ENCODE results near the gene ENTPD1.
"Not testable (repeated sequence)": the region's sequence is repeated elsewhere in the genome, so short reads cannot be mapped to it uniquely, and the experiment has no call there.

The ENTPD1 gene, protein sequence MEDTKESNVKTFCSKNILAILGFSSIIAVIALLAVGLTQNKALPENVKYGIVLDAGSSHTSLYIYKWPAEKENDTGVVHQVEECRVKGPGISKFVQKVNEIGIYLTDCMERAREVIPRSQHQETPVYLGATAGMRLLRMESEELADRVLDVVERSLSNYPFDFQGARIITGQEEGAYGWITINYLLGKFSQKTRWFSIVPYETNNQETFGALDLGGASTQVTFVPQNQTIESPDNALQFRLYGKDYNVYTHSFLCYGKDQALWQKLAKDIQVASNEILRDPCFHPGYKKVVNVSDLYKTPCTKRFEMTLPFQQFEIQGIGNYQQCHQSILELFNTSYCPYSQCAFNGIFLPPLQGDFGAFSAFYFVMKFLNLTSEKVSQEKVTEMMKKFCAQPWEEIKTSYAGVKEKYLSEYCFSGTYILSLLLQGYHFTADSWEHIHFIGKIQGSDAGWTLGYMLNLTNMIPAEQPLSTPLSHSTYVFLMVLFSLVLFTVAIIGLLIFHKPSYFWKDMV

DNA sequence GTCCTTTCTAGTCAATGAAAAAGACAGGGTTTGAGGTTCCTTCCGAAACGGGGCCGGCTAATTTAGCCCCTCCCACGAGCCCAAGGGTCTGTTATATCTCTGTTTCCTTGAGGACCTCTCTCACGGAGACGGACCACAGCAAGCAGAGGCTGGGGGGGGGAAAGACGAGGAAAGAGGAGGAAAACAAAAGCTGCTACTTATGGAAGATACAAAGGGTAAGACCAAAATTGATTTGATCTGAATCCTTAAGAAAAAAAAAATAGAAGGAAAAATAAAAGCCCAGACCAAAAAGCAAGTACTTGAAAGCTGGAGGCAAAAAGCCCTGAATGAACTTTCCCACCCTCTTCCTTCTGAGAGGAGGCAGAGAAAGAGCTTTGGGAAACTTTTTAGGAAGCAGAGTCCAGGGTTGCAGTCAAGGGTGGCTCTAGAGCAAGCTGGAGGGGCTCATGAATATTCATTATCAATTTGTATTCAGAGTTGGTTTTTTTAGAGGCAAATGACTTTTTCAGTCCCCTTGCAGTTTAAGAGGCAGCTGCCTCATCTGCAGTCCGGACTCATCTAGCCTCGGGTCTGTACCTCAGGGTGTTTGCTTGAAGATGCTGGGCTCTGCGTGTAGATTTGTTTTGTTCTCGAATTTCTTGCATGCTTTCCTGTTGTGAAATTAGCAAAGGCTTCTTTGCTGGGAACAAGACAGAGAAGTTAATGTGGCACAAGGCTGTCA is at the start of gene ENTPD1:
ENTPD1 (plus strand) TSS at position 123 of the 721 bp plus-strand sequence; CDS start at position 200, 77 bp downstream.
- TF ChIP-seq, protein P1, sequence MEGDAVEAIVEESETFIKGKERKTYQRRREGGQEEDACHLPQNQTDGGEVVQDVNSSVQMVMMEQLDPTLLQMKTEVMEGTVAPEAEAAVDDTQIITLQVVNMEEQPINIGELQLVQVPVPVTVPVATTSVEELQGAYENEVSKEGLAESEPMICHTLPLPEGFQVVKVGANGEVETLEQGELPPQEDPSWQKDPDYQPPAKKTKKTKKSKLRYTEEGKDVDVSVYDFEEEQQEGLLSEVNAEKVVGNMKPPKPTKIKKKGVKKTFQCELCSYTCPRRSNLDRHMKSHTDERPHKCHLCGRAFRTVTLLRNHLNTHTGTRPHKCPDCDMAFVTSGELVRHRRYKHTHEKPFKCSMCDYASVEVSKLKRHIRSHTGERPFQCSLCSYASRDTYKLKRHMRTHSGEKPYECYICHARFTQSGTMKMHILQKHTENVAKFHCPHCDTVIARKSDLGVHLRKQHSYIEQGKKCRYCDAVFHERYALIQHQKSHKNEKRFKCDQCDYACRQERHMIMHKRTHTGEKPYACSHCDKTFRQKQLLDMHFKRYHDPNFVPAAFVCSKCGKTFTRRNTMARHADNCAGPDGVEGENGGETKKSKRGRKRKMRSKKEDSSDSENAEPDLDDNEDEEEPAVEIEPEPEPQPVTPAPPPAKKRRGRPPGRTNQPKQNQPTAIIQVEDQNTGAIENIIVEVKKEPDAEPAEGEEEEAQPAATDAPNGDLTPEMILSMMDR (IDR thresholded peaks at IDR 0.05; ENCODE audit: borderline replicate concordance, insufficient read depth, low read depth, low read length), result no peak

DNA sequence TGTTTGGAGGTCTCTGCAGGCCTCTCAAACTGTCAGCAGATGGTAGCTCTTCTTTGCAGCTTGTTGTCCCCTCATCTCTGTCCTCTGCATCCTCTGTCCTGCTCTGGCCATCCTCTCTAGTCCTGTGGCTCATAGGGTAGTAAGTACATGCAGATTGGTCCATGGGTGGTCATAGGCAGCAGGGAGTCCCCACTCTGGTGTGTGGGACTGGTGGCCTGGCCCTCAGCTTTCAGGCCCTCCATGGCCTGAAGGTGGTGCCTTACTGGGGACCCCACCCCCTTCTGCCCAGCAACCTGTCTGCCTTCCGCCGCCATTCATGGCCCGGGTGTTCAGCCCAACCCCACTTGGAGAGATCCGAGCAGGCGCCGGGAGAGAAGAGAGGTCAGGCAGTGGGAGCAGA is 49.4 kb upstream of the ENTPD1 start:
- TF ChIP-seq, protein P1 (IDR thresholded peaks at IDR 0.05; ENCODE audit: borderline replicate concordance, insufficient read depth, low read depth, low read length), result no peak

More for the DNA sequence above, at the start of gene ENTPD1:
- peak within 1 kb of the TSS; percentile 75 for H3K4me3 ChIP-seq (ENCODE audit: low read depth, low read length)

DNA sequence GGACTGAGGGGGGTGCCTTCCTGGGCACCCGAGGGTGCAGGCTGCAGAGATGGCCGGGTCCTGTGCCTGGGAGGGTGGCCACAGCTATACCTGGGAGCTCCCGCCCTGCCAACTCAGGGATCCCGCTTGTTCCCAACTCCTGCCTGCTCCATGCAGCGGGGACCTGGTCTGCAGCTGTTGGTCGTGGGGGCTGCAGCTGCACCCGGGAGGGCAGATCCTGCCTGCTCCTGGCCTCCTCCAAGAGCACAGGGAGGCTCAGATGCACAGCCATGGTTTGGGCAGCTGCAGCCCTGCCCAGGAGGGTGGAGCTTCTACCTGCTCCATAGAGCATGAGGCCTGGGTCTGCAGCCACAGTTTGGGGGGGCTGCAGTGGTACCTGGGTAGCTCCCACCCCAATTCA is 49.0 kb upstream of the ENTPD1 start:
- H3K4me3 ChIP-seq (ENCODE audit: low read depth, low read length), result no peak overlapping the region
- TF ChIP-seq, protein P1 (IDR thresholded peaks at IDR 0.05; ENCODE audit: borderline replicate concordance, insufficient read depth, low read depth, low read length), result no peak

More for the DNA sequence above, 49.4 kb upstream of the ENTPD1 start:
- H3K4me3 ChIP-seq (ENCODE audit: low read depth, low read length), result no peak overlapping the region

DNA sequence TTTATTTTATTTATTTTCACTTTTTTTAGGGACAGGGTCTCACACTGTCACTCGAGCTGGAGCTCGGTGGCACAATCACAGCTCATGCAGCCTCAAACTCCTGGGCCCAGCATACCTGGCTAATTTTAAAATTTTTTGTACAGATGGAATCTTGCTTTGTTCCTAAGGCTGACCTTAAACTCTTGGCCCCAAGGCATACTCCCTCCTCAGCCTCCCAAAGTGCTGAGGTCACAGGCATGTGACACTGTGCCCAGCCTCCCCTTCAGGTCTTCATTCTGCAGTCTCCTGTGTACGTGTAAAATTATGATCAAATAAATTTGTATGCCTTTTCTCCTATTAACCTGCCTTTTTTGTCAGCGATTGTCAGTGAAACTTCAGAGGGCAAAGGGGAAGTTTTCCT is 44.5 kb upstream of the ENTPD1 start:
- H3K4me3 ChIP-seq (ENCODE audit: low read depth, low read length), result no peak overlapping the region
- TF ChIP-seq, protein P1 (IDR thresholded peaks at IDR 0.05; ENCODE audit: borderline replicate concordance, insufficient read depth, low read depth, low read length), result no peak

DNA sequence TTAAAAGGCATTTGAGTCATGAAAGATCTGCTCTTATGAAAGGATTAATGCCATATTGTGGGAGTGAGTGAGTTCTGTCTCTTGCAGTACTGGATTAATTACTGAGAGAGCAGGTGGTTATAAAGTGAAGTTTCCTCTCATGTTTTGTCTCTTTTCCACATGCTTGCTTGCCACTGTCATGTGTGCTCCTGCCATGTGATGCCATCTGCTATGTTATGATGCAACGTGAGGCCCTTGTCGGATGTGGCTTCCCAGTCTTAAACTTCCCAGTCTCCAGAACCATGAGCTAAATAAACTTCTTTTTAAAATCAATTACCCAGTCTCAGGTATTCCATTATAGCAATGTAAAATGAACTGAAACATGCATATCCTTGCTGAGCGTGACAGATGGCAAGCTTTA is 39.5 kb upstream of the ENTPD1 start:
- H3K4me3 ChIP-seq (ENCODE audit: low read depth, low read length), result no peak overlapping the region
- TF ChIP-seq, protein P1 (IDR thresholded peaks at IDR 0.05; ENCODE audit: borderline replicate concordance, insufficient read depth, low read depth, low read length), result no peak

DNA sequence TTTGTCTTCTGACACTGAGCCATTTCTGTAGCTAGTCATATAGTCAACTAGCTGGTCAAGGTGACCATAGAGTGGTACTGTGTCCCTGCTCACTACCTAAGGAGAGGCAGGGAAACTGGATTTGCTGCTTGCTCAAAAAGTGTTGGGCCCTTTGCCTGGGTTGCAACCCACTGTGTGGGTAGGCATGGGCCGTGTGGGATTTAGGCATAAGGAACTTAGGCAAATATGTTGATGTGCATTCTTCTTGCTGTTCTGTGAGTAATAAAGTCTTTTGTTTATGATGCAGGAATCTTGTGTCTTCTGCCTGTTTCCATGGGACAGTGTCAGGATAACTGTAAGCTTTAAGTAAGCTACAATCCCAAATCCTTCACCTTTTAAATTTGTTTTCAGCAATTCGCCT is 39.1 kb upstream of the ENTPD1 start:
- no peak overlapping the region for H3K4me3 ChIP-seq (ENCODE audit: low read depth, low read length)
- TF ChIP-seq, protein P1 (IDR thresholded peaks at IDR 0.05; ENCODE audit: borderline replicate concordance, insufficient read depth, low read depth, low read length), result no peak

DNA sequence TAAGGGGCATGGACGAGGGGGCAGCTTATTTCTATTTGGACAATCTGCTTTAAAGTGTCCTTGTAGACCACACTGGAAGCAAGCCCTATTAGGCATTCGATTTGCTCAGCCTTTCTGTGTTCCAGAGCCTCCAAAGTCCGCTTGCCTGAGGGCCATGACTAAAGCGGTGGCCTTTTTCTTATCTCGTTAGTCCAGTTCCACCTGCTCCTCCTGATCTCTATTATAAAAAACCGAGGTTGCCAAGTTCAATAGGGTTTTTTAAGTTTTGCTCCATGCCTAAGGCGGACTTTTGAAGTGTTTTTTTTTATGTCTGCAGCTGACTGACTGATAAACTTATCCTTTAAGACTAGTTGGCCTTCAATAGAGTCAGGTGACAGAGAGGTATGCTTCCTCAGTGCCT is 35.2 kb upstream of the ENTPD1 start:
- not testable (repeated sequence) for H3K4me3 ChIP-seq (ENCODE audit: low read depth, low read length)

DNA sequence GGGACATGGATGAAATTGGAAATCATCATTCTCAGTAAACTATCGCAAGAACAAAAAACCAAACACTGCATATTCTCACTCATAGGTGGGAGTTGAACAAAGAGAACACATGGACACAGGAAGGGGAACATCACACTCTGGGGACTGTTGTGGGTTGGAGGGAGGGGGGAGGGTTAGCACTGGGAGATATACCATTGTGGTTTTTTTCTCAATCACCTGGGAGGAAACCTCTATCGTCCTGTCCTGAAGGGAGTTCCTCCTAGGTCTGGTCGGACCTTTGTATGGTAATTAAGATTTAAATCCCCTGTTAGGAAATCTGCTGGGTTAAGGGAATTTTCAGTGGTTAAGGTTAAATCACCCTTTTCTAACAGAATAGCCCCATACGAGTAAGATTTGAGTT is 33.5 kb upstream of the ENTPD1 start:
- H3K4me3 ChIP-seq (ENCODE audit: low read depth, low read length), result not testable (repeated sequence)
